Erythroblast (primary cell): ENCODE results near the gene BEND3.

Source experiments
- GATA1 ChIP-seq: IDR thresholded peaks from 2 replicates; pipeline ENCODE4 v1.6.1; 2011; ENCODE audit warnings: low read depth, mild to moderate bottlenecking, control low read depth, low read length, moderate library complexity
- POLR2A ChIP-seq: IDR thresholded peaks from 2 replicates; pipeline ENCODE4 v1.6.1; 2011; ENCODE audit warnings: mild to moderate bottlenecking, low read length

- no peak for TF ChIP-seq POLR2A
- no peak for TF ChIP-seq GATA1
These were observed 53.9 kb downstream of the BEND3 start for GRCh38 chr6:107061125-107062020.
